Choroid plexus epithelial cell (primary cell): ENCODE results near the gene DLK2.

Experiments
- DNase-seq: peaks from one replicate; pipeline ENCODE4 v3.0.0-alpha.2; 2010; ENCODE audit warnings: low read depth
- H3K4me3 ChIP-seq: 2 replicates; pipeline ENCODE4 v1.5.1; 2011; ENCODE audit warnings: low read depth, mild to moderate bottlenecking, control low read depth, low read length, moderate library complexity
- TF ChIP-seq, protein P1 (sequence below): conservative IDR thresholded peaks from 2 replicates; pipeline ENCODE4 v1.5.1; 2011; ENCODE audit warnings: low read depth, mild to moderate bottlenecking, control low read depth, inconsistent platforms, low read length, moderate library complexity

DLK2 gene

DNA sequence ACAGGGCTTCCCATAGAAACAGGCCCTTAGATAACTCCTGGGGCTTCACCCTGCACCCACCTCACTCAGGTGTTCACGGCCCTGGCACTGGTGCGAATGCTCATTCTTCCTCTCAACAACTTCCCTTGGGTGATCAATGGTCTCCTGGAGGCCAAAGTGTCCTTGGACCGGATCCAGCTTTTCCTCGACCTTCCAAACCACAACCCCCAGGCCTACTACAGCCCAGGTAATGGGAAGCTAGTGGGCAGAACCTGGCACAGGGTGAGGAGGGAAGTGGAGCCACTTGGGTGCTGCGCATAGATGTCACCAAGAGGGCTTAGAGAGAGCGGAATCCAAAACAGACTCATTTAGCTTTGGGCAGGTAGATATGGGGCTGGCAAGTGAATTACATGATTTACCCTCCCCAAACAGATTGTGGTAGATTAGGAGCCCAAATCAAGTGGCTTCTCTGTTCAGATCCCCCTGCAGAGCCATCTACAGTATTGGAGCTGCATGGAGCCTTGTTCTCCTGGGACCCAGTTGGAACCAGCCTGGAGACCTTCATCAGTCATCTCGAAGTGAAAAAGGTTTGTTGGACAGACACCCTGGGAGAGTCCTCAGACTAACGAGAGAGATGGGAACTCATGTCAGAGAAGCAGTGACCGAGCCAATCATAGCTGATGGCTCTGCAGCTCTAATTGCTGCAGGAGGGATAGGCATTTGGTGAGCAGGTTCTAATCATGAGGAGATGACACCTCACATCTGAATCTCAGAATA is 19.5 kb downstream of the DLK2 start:
- TF ChIP-seq, protein P1, sequence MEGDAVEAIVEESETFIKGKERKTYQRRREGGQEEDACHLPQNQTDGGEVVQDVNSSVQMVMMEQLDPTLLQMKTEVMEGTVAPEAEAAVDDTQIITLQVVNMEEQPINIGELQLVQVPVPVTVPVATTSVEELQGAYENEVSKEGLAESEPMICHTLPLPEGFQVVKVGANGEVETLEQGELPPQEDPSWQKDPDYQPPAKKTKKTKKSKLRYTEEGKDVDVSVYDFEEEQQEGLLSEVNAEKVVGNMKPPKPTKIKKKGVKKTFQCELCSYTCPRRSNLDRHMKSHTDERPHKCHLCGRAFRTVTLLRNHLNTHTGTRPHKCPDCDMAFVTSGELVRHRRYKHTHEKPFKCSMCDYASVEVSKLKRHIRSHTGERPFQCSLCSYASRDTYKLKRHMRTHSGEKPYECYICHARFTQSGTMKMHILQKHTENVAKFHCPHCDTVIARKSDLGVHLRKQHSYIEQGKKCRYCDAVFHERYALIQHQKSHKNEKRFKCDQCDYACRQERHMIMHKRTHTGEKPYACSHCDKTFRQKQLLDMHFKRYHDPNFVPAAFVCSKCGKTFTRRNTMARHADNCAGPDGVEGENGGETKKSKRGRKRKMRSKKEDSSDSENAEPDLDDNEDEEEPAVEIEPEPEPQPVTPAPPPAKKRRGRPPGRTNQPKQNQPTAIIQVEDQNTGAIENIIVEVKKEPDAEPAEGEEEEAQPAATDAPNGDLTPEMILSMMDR = no peak
- DNase-seq = no peak
- H3K4me3 ChIP-seq = no peak overlapping the region

DNA sequence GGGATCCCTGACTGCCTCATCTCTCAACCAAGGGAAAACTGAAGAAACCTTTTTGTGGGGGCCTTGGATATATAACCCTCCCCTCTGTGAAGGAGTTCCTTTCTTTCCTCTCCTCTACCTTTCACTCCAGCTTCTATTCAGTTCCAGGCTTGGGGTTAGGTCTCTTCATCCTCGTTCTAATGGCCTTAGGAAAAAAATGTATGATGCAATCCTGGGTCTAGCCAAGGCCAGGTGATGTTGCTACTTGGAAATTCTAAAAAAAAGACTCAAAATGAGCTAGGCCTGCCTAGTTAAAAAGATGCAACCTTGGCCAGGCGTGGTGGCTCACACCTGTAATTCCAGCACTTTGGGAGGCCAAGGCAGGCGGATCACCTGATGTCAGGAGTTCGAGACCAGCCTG is 20.4 kb downstream of the DLK2 start:
- no peak for DNase-seq
- TF ChIP-seq, protein P1 = no peak
- H3K4me3 ChIP-seq = no peak overlapping the region

DNA sequence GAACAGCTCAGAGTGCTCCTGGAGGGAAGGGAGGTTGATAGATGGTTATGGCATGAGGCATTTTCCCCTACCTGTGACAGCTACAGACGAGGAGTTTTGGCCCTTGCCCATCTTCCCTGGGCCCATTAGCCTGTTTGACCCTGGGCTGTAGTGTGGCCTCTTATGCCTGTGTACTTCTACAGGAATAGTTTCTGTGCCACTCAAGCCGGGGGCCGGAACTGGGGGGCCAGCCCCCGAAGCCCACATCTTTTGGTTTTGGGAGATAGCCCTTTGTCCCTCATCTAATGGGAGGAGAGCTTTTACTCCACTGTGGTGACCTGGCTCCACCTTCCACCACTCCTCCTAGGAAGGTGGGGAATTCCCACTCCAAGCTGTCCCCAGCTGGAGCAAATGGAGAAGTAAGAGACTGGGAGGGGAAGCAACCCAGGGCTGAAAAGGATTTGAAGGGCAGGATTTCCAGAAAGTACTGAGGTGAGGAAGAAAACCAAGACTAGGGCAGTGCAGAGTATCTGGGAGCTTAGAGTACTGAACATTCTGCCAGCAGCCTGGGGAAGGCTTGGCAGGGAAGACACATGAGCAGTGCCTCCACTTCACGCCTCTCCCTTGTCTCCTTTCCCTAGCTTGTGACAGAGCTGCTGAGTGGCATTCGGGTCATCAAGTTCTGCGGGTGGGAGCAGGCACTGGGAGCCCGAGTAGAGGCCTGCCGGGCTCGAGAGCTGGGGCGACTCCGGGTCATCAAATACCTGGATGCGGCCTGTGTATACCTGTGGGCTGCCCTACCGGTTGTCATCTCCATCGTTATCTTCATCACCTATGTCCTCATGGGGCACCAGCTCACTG is 21.1 kb downstream of the DLK2 start:
- H3K4me3 ChIP-seq = no peak overlapping the region
- TF ChIP-seq, protein P1 = no peak
- DNase-seq = no peak

DNA sequence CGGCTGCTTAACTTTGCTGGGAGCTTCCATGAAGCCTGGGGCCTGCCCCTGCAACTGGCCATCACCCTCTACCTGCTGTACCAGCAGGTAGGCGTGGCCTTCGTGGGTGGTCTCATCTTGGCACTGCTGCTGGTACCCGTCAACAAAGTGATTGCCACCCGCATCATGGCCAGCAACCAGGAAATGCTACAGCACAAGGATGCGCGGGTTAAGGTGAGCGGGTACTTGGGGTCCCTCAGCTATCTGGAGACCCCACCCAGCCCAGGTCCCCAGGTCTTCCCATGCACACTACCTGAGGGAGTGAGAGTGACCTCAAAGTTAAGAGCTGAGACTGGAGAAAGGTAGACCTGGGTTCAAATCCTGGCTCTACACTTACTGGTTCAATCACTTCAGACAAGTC is 22.2 kb downstream of the DLK2 start:
- no peak overlapping the region for H3K4me3 ChIP-seq
- DNase-seq = no peak

DNA sequence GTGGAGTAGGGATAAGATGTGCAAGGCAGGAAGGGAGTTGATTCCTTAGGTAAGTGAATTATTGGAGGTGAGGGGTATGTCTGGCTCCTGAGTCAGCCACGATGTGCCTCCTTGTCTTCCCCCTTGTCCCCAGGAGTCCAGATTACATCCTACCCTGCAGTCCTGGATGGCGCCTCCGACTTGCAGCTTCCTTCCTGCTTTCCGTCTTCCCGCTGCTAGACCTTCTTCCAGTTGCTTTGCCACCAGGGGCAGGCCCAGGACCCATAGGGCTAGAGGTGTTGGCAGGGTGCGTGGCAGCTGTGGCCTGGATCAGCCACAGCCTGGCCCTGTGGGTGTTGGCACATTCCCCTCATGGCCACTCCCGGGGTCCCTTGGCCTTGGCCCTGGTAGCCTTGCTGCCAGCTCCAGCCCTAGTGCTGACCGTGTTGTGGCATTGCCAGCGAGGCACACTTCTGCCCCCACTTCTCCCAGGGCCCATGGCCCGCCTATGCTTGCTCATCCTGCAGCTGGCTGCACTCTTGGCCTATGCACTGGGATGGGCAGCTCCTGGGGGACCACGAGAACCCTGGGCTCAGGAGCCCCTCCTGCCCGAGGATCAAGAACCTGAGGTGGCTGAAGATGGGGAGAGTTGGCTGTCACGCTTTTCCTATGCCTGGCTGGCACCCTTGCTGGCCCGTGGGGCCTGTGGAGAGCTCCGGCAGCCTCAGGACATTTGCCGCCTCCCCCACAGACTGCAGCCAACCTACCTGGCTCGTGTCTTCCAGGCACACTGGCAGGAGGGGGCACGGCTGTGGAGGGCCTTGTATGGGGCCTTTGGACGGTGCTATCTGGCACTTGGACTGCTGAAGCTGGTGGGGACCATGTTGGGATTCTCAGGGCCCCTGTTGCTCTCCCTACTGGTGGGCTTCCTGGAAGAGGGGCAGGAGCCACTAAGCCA is 23.1 kb downstream of the DLK2 start:
- DNase-seq = no peak
- no peak overlapping the region for H3K4me3 ChIP-seq
- TF ChIP-seq, protein P1 = no peak

More for the DNA sequence above, 22.2 kb downstream of the DLK2 start:
- TF ChIP-seq, protein P1 = no peak

DNA sequence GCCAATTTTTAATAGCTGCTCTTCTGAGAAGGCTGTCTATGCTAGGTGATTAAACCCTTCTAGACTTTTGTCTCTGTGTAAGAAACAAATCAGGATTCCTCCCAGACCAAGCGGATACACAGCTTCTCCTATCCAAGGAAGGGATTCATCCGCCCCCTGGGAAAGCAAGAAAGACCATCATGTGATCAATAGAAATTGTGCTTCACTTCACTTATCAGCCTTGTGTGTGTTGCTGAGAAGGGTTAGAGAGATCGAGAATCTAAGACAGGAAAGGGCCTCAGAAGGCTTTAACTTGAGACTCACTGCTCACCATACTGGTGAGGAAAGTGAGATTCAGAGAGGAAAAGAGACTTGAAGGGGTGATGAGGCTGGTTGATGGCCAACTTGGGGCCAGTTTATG is 26.5 kb downstream of the DLK2 start:
- TF ChIP-seq, protein P1 = no peak
- no peak for DNase-seq
- peak overlapping the region; percentile 22 for H3K4me3 ChIP-seq
